Nephron progenitor cell (in vitro differentiated cells): Measurements from ENCODE around the gene NAT10.

ENCODE experiments used
- DNase-seq: peaks from one replicate; pipeline ENCODE4 v3.0.0; 2021
- H3K27ac Mint-ChIP-seq: 2 replicates; pipeline ENCODE4 v1.8.0; 2021; ENCODE audit warnings: mild to moderate bottlenecking, moderate library complexity, mixed read lengths
- H3K27me3 Mint-ChIP-seq: 2 replicates; pipeline ENCODE4 v1.8.0; 2021; ENCODE audit warnings: mild to moderate bottlenecking, low read depth, mixed read lengths; ENCODE audit not compliant: poor library complexity
- H3K36me3 Mint-ChIP-seq: 2 replicates; pipeline ENCODE4 v1.8.0; 2021; ENCODE audit warnings: low read depth, mixed read lengths
- H3K4me1 Mint-ChIP-seq: 2 replicates; pipeline ENCODE4 v1.8.0; 2021; ENCODE audit warnings: mixed read lengths
- H3K4me3 Mint-ChIP-seq: 2 replicates; pipeline ENCODE4 v1.8.0; 2021; ENCODE audit warnings: mild to moderate bottlenecking, moderate library complexity, mixed read lengths
- H3K9me3 Mint-ChIP-seq: 2 replicates; pipeline ENCODE4 v1.8.0; 2021; ENCODE audit warnings: mild to moderate bottlenecking, moderate library complexity, mixed read lengths
- TF ChIP-seq, protein P1 (sequence below): fragments of 200-600 bp; sonication (generic); IDR thresholded peaks from 2 replicates; pipeline ENCODE4 v1.5.0; 2021; ENCODE audit warnings: antibody characterized with exemption

NAT10 gene

GRCh38 chr11:34145073-34145472, 39.6 kb downstream of the NAT10 start:
- DNase-seq: no peak
- peaks cover 37% of the 10 kb centered on the region for H3K4me1 Mint-ChIP-seq
- H3K4me3 Mint-ChIP-seq: no peak overlapping the region
- TF ChIP-seq, protein P1, sequence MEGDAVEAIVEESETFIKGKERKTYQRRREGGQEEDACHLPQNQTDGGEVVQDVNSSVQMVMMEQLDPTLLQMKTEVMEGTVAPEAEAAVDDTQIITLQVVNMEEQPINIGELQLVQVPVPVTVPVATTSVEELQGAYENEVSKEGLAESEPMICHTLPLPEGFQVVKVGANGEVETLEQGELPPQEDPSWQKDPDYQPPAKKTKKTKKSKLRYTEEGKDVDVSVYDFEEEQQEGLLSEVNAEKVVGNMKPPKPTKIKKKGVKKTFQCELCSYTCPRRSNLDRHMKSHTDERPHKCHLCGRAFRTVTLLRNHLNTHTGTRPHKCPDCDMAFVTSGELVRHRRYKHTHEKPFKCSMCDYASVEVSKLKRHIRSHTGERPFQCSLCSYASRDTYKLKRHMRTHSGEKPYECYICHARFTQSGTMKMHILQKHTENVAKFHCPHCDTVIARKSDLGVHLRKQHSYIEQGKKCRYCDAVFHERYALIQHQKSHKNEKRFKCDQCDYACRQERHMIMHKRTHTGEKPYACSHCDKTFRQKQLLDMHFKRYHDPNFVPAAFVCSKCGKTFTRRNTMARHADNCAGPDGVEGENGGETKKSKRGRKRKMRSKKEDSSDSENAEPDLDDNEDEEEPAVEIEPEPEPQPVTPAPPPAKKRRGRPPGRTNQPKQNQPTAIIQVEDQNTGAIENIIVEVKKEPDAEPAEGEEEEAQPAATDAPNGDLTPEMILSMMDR: no peak
- no peak overlapping the region for H3K27ac Mint-ChIP-seq
- H3K9me3 Mint-ChIP-seq: no peaks in the 10 kb centered on the region
- H3K27me3 Mint-ChIP-seq: no peaks in the 10 kb centered on the region
- H3K36me3 Mint-ChIP-seq: peaks cover 69% of the 10 kb centered on the region

DNA sequence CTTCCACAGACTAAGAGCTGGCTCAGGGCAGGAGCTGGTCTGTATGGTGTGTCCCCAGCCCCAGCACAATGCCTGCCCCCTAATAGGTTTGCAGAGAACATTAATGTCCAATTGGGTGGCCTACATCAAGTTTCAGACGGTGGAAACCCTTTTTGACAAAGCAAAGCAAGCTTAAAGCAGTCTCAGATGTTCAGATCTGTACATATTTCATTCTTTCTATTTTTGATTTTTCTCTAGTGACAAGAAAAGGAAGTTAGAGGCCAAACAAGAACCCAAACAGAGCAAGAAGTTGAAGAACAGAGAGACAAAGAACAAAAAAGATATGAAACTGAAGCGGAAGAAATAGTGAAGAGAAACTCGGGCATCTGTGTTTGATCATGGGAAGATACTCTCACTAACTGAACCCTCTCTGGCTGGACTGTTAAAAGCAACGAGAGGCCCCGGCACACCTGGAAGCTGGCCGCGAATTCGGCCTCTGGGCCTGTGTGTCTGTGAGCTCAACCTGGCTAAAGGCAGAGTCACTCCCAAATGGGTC, 40.5 kb downstream of the NAT10 start:
- H3K4me3 Mint-ChIP-seq: no peak overlapping the region
- H3K27ac Mint-ChIP-seq: no peak overlapping the region
- H3K27me3 Mint-ChIP-seq: no peaks in the 10 kb centered on the region
- H3K9me3 Mint-ChIP-seq: no peaks in the 10 kb centered on the region
- TF ChIP-seq, protein P1: no peak
- peaks cover 63% of the 10 kb centered on the region for H3K36me3 Mint-ChIP-seq
- H3K4me1 Mint-ChIP-seq: peaks cover 45% of the 10 kb centered on the region
- DNase-seq: no peak

DNA sequence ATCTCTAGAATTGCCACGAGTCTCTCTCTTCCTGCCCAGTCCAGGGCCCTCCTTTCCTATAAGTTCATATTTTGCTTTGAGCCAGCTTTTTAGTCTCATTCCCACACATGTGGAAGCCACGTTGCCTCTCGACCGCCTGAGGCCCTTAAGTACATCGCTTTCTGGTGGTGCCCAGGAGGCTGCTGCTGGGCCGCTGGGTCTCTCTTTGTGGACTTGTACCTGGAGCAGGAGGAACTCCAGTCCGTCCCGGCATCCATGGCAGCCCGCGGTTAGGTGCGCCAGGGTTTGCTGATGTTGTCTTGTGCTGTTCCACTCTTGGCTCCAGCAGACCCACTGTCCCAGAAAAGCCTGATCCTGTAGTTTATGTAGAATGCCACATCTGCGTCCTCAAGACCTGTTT, 41.0 kb downstream of the NAT10 start:
- TF ChIP-seq, protein P1: no peak
- no peak overlapping the region for H3K4me3 Mint-ChIP-seq
- H3K27me3 Mint-ChIP-seq: no peaks in the 10 kb centered on the region
- H3K4me1 Mint-ChIP-seq: peaks cover 45% of the 10 kb centered on the region
- no peaks in the 10 kb centered on the region for H3K9me3 Mint-ChIP-seq
- H3K27ac Mint-ChIP-seq: no peak overlapping the region
- H3K36me3 Mint-ChIP-seq: peaks cover 58% of the 10 kb centered on the region
- DNase-seq: no peak

- DNase-seq: no peak
- H3K36me3 Mint-ChIP-seq: peaks cover 54% of the 10 kb centered on the region
- H3K9me3 Mint-ChIP-seq: no peaks in the 10 kb centered on the region
- H3K27me3 Mint-ChIP-seq: no peaks in the 10 kb centered on the region
- H3K4me3 Mint-ChIP-seq: no peak overlapping the region
- H3K4me1 Mint-ChIP-seq: peaks cover 43% of the 10 kb centered on the region
- TF ChIP-seq, protein P1: no peak
- H3K27ac Mint-ChIP-seq: no peak overlapping the region
These were observed 41.4 kb downstream of the NAT10 start for GRCh38 chr11:34146866-34147265.

DNA sequence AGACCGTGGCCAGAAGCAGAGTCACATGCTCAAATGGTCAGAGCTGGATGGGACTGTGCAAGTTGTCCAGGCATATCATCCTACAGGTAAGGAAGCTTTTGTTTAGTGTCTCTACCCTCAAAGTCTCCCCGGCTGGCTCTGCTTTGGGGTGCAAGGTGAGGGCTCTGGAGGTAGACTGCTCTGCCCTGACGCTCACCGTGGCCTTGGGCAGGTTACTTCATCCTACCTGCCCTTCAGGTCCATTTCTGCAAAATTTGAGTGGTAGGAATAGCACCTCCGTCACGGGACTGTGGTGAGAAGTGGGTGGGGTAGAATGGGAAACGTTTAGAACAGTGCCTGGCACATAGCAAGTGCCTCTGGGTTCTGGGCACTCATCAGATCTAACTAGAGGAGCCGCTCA, 42.2 kb downstream of the NAT10 start:
- TF ChIP-seq, protein P1: no peak
- Mint-ChIP-seq H3K27me3 (no peaks in the 10 kb centered on the region), H3K4me1 (peaks cover 38% of the 10 kb centered on the region), H3K27ac (no peak overlapping the region), H3K36me3 (peaks cover 47% of the 10 kb centered on the region), H3K9me3 (no peaks in the 10 kb centered on the region), H3K4me3 (no peak overlapping the region)
- DNase-seq: no peak

DNA sequence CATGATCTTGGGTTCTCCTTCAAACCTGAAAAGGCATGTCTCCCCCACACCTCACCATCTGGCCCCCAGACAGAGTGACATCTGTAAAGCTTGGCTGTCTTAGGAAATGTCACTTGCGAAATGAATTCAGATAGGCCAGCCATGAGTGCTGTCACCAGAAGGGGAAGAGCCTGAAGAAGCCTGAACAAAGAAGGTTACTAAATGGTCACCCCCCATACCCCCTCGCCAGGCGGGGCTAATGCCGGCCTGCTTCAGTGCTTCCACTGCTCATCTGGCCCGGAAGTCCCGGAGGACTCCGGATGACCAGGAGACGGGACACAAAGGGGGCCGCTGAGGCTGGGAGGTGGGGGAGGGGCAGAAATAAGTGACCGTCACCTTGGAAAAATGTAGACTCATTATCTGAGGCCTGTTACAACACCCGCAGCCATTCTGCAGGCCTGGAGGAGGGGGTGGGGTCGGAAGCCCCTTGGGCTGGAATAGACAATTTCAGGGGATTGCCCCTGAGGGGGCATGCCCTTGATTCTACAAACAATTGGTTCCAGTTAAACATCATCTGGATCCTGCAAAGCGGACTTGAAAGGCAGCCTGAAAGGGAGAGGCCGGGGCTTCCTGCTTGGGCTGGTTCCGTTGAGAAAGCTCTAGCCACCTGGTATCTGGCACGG, 43.2 kb downstream of the NAT10 start:
- peaks cover 37% of the 10 kb centered on the region for H3K36me3 Mint-ChIP-seq
- TF ChIP-seq, protein P1: no peak
- no peaks in the 10 kb centered on the region for H3K9me3 Mint-ChIP-seq
- H3K4me3 Mint-ChIP-seq: peak overlapping the region; percentile 11
- H3K27me3 Mint-ChIP-seq: no peaks in the 10 kb centered on the region
- DNase-seq: peak; percentile 32
- H3K27ac Mint-ChIP-seq: peak overlapping the region; percentile 90
- H3K4me1 Mint-ChIP-seq: peaks cover 30% of the 10 kb centered on the region
